ENCODE measurements around the gene CNIH3. TPM values are rescaled to one million over a fixed set of nuclear protein-coding genes. Genes with fewer than 3 reads are reported as not detected.

The CNIH3 gene
- total and polyA plus RNA-seq, 2 of the 4 experiments (the other 2 are of a cell fraction): 2.0 to 2.9 TPM

- no peak overlapping the region for H3K18ac ChIP-seq (ENCODE audit: low read depth, low read length)
- ChIA-PET POLR2A (ENCODE audit: unreplicated experiment) (no interaction called here), CTCF (no interaction called here)
- 50% methylated on average over 2 of the region's 9 CpGs; no CpG with 5 or more reads in 1 of the 2 experiments for WGBS, 2 experiments (ENCODE audit: extremely low coverage in 2 of 2, insufficient read length in 1 of 2)
- TF ChIP-seq RFX5 (IDR thresholded peaks at IDR 0.05; ENCODE audit: low read depth, low read length) (no peak), RAD21 (IDR thresholded peaks at IDR 0.05; ENCODE audit: low read length) (no peak), BHLHE40 (IDR thresholded peaks at IDR 0.05; ENCODE audit: low read depth, low read length) (no peak), MXI1 (IDR thresholded peaks at IDR 0.05; ENCODE audit: borderline replicate concordance, low read depth, low read length) (no peak), ELK1 (IDR thresholded peaks at IDR 0.05; ENCODE audit: borderline replicate concordance, low read depth, low read length) (no peak), USF2 (IDR thresholded peaks at IDR 0.05; ENCODE audit: low read depth, low read length) (no peak), MAZ (IDR thresholded peaks at IDR 0.05; ENCODE audit: borderline replicate concordance, low read depth, low read length) (no peak), CHD1 (IDR thresholded peaks at IDR 0.05; ENCODE audit: low read depth, low read length) (no peak), MAFK (IDR thresholded peaks at IDR 0.05; ENCODE audit: low read depth, low read length) (no peak), FOS (IDR thresholded peaks at IDR 0.05; ENCODE audit: low read depth, low read length) (no peak), CEBPB (IDR thresholded peaks at IDR 0.05; ENCODE audit: low read depth, low read length) (no peak), CTCF (conservative IDR thresholded peaks at IDR 0.05; ENCODE audit: low read depth, low read length) (no peak), SMC3 (IDR thresholded peaks at IDR 0.05; ENCODE audit: low read depth, low read length) (no peak)
- in situ Hi-C loops (cut with MboI; ENCODE audit: low sequenced_read_pairs): no loop called here
- H2AK5ac ChIP-seq (ENCODE audit: low read depth, low read length): no peak overlapping the region
- no peak overlapping the region for H3K4me3 ChIP-seq (ENCODE audit: insufficient read depth, low read depth, low read length)
- no peak overlapping the region for H2BK15ac ChIP-seq (ENCODE audit: low read depth, low read length)
- dilution Hi-C loops (cut with HindIII; ENCODE audit: low sequenced_read_pairs, unreplicated experiment): no loop called here
- H3K4me1 ChIP-seq (ENCODE audit: control insufficient read depth, insufficient read depth, low read length): peaks cover 14% of the 10 kb centered on the region
- H3K56ac ChIP-seq (ENCODE audit: extremely low read depth, insufficient read depth, low read length): no peak overlapping the region
- no peaks in the 10 kb centered on the region for H3K36me3 ChIP-seq (ENCODE audit: control insufficient read depth, insufficient read depth, low read length)
- H3K14ac ChIP-seq (replicated peaks; ENCODE audit: low read depth, low read length): no peak overlapping the region
- intact Hi-C loops (cut with micrococcal nuclease): no loop called here
- H2BK5ac ChIP-seq (ENCODE audit: low read depth, low read length, poor library complexity, severe bottlenecking): no peak overlapping the region
- H3K4me2 ChIP-seq (ENCODE audit: low read depth, low read length): no peak overlapping the region
- H4K8ac ChIP-seq (ENCODE audit: low read depth in 2 of 2, low read length in 2 of 2): no peak overlapping the region
- peaks cover 4% of the 10 kb centered on the region for H3K9me1 ChIP-seq (ENCODE audit: insufficient read depth, low read length)
- no peak overlapping the region for H3K23ac ChIP-seq (ENCODE audit: low read depth, low read length)
- no peak overlapping the region for H2AK9ac ChIP-seq (replicated peaks; ENCODE audit: low read depth, low read length, poor library complexity)
- H3K4ac ChIP-seq (ENCODE audit: low read depth, low read length): no peak overlapping the region
- H4K20me1 ChIP-seq (ENCODE audit: insufficient read depth, low read length): no peaks in the 10 kb centered on the region
- no peak overlapping the region; the same call in 1 of the 2 replicates for H4K91ac ChIP-seq (ENCODE audit: insufficient read depth, low read depth, low read length)
- no peak overlapping the region for H2BK120ac ChIP-seq (ENCODE audit: low read depth, low read length)
- no peaks in the 10 kb centered on the region for H3K27me3 ChIP-seq (ENCODE audit: control insufficient read depth, insufficient read depth, low read length)
- H4K5ac ChIP-seq (ENCODE audit: low read depth, low read length): no peak overlapping the region
- ATAC-seq (ENCODE audit: low read depth) (no peak), DNase-seq (no peak)
- BruUV-seq (replicated peaks): no TSS peak
- no peak overlapping the region for H3K9ac ChIP-seq (ENCODE audit: low read depth, low read length)
- no peaks in the 10 kb centered on the region for H3K9me3 ChIP-seq (ENCODE audit: control insufficient read depth, insufficient read depth, low read length)
- no peak overlapping the region for H2AFZ ChIP-seq (replicated peaks; ENCODE audit: low read length, poor library complexity)
- H3K27ac ChIP-seq (ENCODE audit: insufficient read depth, low read length): no peak overlapping the region
- peaks cover 0 to 3% of the 10 kb centered on the region in 2 experiments; a peak in 2 of 4 replicates for H3K79me1 ChIP-seq (ENCODE audit: low read depth in 1 of 2, low read length in 2 of 2)
- H2BK20ac ChIP-seq (ENCODE audit: low read depth, low read length): no peak overlapping the region
Measured at GRCh38 chr1:224732377-224733026, 116.4 kb downstream of the CNIH3 start.

Data from IMR-90 (cell line).